ENCODE data around the gene ZNF48.

- TF ChIP-seq CTCF (IDR thresholded peaks at IDR 0.05) = no peak
- no peak for TF ChIP-seq POLR2A (IDR thresholded peaks at IDR 0.05)
These were observed 20.7 kb upstream of the ZNF48 start, which contains the start of gene MYL11 for GRCh38 chr16:30374538-30374937.

Data from heart left ventricle (tissue), 13 donors.